ENCODE measurements around the gene TADA2A. TPM values are rescaled to one million over a fixed set of nuclear protein-coding genes. Genes with fewer than 3 reads are reported as not detected.

The TADA2A gene
- total RNA-seq, 2 donors from 2014 or later: 16.6 to 22.5 TPM

- H3K4me3 ChIP-seq: no peak overlapping the region
- DNase-seq: no peak
- no peaks in the 10 kb centered on the region for H3K27me3 ChIP-seq
- H3K9ac ChIP-seq (ENCODE audit: low read depth in 2 of 2, low read length in 2 of 2): no peak overlapping the region
- H3K4me1 ChIP-seq: no peaks in the 10 kb centered on the region
- no peak for TF ChIP-seq CTCF (IDR thresholded peaks at IDR 0.05)
- H3K9me3 ChIP-seq: no peaks in the 10 kb centered on the region
- H3K27ac ChIP-seq: no peak overlapping the region
- intact Hi-C loops (cut with DNase I): no loop called here
- H3K36me3 ChIP-seq: no peaks in the 10 kb centered on the region
Measured at GRCh38 chr17:37475731-37476420, 69.2 kb downstream of the TADA2A start.

- no peaks in the 10 kb centered on the region for H3K4me1 ChIP-seq
- no peaks in the 10 kb centered on the region for H3K9me3 ChIP-seq
- no peak overlapping the region for H3K9ac ChIP-seq (ENCODE audit: low read depth in 2 of 2, low read length in 2 of 2)
- DNase-seq: peak; percentile 37
- no peaks in the 10 kb centered on the region for H3K36me3 ChIP-seq
- H3K27me3 ChIP-seq: no peaks in the 10 kb centered on the region
- TF ChIP-seq CTCF (IDR thresholded peaks at IDR 0.05): no peak
- intact Hi-C loops (cut with DNase I): no loop called here
- no peak overlapping the region for H3K27ac ChIP-seq
- H3K4me3 ChIP-seq: no peak overlapping the region
Measured at GRCh38 chr17:37476431-37477120, 69.9 kb downstream of the TADA2A start.

GRCh38 chr17:37478187-37478586, 71.5 kb downstream of the TADA2A start:
- intact Hi-C loops (cut with DNase I): no loop called here
- Histone ChIP-seq H3K9ac (ENCODE audit: low read depth in 2 of 2, low read length in 2 of 2) (no peak overlapping the region), H3K4me3 (no peak overlapping the region), H3K36me3 (no peaks in the 10 kb centered on the region), H3K27ac (no peak overlapping the region), H3K4me1 (no peaks in the 10 kb centered on the region), H3K9me3 (no peaks in the 10 kb centered on the region), H3K27me3 (no peaks in the 10 kb centered on the region)
- DNase-seq: no peak
- no peak for TF ChIP-seq CTCF (IDR thresholded peaks at IDR 0.05)

- intact Hi-C loops (cut with DNase I): no loop called here
- no peak for TF ChIP-seq CTCF (IDR thresholded peaks at IDR 0.05)
- no peaks in the 10 kb centered on the region for H3K27me3 ChIP-seq
- no peaks in the 10 kb centered on the region for H3K9me3 ChIP-seq
- H3K4me1 ChIP-seq: no peaks in the 10 kb centered on the region
- H3K36me3 ChIP-seq: no peaks in the 10 kb centered on the region
- DNase-seq: no peak
- no peak overlapping the region for H3K27ac ChIP-seq
- H3K4me3 ChIP-seq: no peak overlapping the region
- H3K9ac ChIP-seq (ENCODE audit: low read depth in 2 of 2, low read length in 2 of 2): no peak overlapping the region
Measured at GRCh38 chr17:37479025-37479424, 72.3 kb downstream of the TADA2A start.

- Histone ChIP-seq H3K9me3 (no peaks in the 10 kb centered on the region), H3K36me3 (no peaks in the 10 kb centered on the region), H3K4me1 (no peaks in the 10 kb centered on the region), H3K4me3 (no peak overlapping the region), H3K27me3 (no peaks in the 10 kb centered on the region), H3K9ac (ENCODE audit: low read depth in 2 of 2, low read length in 2 of 2) (no peak overlapping the region), H3K27ac (no peak overlapping the region)
- no peak for DNase-seq
- intact Hi-C loops (cut with DNase I): no loop called here
- TF ChIP-seq CTCF (IDR thresholded peaks at IDR 0.05): no peak
Measured at GRCh38 chr17:37480427-37480826, 73.7 kb downstream of the TADA2A start.

Measured in colonic mucosa (tissue), 4 donors.